NCI-H1694 (cell line): Measurements from ENCODE around the gene GABRB3.
"Not testable (repeated sequence)": the region's sequence is repeated elsewhere in the genome, so short reads cannot be mapped to it uniquely, and the experiment has no call there.

Source experiments
- DNase-seq: peaks from one replicate; lab custom pipeline; 2025; lab: John Stamatoyannopoulos, UW

GABRB3 gene

DNA sequence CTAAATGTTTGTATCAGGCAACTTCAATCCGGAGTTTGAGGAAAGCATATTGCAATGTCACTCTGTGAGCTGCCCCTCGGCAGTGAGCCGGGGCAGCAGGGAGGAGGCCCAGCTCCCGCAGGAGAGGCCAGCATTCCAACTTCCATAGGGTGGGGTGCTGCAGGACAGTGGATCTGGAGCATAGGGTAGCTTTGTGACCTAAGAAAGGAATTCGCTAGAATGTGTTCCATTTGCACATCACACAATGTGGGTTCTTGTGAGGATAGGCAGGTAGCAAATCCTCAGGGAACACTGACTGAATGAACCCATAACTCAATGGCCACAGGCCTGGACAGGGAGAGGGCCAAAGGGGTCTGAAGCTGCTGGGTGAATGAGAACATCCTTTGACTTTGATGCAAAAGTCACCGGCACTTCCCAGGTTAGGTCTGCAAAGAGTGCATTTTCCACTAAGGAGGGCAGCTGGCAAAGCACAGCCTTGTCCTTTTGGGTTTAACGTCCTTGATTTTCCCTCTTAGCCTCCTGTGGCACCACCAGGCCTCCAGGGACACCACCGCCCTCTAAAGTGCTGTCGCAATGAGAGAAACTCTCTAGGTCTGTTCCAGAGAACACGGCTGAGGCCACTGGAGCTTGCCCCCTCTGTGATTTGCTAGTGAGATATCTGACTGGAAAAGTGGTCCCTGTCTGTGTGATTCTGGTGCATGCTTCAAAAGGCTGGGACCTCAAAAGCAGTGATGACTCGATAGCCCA, 36.2 kb downstream of the GABRB3 start:
- no peak for DNase-seq

DNA sequence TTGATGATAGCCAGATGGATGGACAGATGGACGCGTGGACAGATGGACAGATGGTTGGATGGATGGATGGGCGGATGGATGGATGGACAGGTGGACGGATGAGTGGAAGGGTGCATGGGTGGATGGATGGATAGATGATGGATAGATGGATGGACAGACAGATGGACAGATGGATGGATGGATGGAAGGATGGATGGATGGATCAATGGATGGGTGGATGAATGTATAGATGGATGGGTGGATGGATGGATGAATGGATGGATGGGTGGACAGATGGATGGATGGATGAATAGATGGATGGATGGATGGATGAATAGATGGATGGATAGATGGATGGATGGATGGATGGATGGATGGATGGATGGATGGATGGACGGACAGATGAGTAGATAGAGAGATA, 40.9 kb downstream of the GABRB3 start:
- DNase-seq, result no peak

DNA sequence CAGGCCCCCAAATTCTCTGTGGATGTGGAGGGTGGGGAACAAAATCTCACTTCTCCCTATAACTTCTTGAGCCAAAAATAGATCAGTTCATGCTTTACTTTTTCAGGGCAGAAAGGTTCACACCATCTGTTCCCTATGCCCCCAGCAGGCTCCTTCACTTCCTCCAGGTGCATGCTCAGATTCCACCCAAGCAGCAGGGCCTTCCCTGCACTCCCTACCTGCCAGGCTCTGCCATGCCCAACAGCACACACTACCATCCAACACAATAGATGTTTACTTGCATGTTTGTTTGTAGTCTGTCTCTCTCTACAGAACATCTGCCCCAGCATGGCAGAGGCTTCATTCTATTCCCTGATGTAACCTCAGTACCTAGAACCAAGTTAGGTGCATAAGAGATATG, 43.3 kb downstream of the GABRB3 start:
- DNase-seq, result no peak

DNA sequence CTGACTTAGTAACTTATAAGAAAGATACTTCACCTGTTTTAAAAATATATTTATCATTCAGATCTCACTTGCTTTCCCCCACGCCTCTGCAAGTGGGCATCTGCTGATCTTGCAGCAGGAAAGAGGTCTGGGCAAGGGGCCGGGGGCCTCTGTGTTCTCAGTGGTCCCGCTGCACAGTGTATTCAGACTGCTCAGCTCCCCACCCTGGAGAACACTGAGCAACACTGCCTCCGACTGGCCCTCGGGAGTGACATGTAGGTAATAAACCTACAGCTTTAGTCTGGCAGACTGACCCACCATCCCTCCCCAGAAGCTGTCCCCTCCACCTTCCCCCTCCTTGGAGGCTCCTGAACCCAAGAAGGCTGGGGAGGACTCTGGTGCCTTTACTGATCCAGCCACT, 43.8 kb downstream of the GABRB3 start:
- DNase-seq, result no peak

DNA sequence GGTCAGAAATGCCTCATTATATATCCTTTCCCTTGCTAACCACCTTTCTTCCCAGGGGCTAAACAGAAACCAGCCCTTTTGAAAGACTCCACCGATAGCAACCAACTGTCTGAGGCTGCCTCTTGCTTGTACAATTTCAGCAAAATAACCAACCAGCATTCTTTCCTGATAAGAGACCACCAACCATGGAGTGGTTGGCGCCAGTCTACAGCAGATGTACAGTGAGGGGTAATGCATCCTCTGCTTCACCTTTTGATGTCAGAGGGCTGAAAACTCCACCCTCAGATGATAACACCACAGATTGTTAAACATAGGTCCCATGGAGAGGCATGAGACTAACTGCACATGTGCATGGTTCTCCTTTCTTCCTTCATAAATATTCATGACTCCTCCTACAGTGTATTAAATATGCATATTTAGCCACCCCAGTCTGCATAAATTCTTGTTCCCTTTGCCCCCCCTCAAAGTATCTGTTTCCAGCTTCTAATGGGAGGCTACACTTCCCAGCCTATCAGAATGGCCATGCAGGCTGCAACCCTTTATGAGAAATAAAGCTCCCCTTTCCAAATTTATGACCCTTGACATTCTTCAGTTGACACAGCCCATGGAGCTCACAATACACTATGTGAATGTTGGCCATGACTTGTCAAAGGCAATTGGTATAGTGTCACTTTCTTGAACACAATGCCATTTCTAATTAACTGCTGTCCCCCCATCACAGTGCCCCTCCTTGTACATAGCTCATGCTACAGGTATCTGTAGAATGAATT, 48.3 kb downstream of the GABRB3 start:
- DNase-seq, result no peak

DNA sequence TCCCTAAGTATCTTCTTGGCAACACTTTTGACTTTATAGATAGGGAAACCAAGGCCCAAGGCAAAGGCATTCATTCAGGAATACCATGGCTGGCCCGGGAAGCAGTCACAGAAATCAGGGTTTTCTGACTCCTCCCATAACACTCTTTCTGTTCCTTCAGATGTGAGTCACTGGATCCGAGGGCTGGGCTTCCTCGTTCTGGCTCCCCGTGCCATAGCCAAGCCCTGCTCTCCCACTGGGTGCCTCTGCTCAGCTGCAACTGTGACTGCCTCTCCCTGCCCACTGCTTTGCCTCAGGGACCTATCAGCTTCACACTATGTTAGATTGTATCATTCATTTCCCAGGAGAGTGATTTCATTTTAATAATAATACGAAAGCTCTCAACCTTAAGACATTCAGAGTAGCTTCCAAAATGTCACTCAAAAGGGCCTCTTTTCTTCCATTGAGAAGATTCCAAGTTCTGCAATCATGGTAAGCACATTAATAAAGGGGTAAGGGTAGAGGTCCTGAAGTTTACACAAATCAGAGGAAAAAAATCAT, 50.2 kb downstream of the GABRB3 start:
- DNase-seq, result no peak

DNA sequence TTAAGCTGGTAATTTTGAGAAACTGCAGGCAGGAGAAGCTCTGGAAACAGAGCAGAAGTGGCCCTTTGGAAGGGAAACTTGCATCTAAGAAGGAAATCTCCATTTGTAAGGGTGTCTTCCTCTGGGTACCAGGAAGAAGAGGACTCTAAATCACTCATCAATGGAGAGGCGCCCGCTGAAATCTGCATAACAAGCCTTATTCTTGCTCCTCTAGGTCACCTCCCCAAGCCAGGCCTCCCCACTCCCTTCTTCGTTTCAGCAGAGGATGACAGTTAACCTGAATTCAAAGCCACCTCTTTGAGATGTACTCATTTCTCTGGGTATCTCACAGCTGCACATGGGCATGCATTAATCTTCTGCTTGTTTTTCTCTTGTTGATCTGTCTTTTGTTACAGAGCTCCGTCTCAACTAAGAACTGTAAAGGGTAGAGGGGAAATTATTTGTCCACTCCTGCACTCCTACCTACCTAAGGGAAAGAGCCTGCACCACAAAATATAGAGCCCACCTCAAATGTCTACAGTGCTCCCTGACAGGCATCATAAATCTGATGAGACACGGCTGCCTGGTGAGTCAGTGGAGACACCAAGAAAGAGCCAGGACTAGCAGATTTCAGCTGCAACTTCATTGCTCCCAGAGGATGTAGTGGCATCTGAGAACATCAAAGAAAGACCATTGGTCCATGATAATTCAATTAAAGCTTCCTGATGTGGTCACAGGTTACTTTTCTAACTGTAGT, 51.5 kb downstream of the GABRB3 start:
- no peak for DNase-seq

DNA sequence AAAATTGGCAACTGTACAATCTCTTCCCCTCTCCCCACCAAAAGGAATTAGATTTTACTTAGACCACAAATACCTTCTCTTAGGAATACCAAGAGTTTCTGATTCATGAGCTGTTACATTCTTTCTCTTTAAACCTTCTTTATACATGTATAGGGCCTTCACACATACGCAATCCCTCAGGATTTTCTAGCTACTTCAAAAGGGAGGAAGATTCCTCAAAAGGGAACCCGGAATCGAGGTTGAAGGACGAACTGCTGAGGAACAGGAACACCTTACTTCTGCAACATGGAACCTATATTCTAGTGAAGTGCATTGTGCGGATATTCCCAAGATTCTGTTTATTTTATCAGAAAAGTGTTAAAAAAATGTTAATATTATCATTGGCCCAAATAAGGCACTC, 52.3 kb downstream of the GABRB3 start:
- no peak for DNase-seq

DNA sequence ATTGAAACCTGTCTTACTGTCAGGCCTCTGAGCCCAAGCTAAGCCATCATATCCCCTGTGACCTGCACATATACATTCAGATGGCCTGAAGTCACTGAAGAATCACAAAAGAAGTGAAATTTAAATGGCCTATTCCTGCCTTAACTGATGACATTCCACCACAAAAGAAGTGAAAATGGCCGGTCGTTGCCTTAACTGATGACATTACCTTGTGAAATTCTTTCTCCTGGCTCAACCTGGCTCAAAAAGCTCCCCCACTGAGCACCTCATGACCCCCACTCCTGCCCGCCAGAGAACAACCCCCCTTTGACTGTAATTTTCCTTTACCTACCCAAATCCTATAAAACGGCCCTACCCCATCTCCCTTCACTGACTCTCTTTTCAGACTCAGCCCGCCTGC, 53.0 kb downstream of the GABRB3 start:
- DNase-seq, result not testable (repeated sequence)

DNA sequence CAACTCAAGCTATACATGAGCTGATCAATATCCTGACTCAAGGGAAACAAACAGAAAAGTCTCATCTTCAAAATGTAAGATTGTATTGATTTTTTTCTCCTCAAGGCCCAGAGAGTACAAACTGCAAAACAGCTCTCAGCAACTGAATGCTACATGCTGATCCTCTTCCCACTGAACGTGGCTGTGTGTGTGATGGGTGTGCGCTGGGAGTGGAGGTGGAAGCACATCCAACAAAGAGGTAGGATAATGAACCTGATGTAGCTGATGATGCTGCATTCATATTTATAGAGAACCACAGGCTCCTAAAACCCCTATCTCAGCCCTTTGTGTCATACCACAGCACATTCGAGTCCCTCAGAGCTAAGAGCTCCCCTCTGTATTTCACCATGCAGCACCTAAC, 56.8 kb downstream of the GABRB3 start:
- DNase-seq, result no peak

DNA sequence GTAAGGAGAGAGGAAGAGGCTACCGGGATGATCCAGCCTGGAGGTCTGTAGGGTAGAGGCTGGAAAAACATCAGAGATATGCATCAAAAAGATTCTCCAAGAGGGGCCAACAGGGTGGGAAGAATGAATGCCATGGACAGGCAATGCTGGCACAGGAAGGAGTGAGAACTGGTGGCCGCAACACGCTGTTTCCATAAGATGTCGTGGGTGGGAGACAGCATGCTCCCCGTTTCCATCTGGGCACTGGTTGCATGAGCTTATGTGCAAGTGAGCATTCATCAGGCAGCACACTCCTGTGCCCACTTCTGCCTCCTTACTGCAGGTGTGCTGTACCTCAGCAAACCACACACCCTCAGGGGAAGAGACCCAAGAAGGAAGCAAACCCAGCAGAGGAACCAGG, 59.4 kb downstream of the GABRB3 start:
- no peak for DNase-seq

DNA sequence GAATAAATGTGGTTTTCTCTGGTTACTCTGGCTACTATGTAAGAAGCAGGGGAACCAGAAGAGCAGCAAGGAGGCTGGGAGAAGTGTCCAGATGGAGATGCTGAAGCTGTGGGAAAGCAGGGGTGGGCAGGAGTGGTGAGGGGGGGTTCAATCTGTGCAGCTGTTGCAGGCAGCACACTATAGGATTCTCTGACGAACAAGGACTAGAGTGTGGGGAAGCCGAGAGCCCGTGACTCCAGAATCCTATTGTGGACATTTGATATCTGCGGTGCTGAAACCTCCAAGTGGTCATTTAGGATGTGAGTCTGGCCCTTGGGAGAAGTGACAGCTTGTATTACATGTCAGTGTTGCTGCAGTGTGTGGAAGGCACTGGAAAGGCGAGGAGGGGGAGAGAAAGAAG, 60.5 kb downstream of the GABRB3 start:
- no peak for DNase-seq

DNA sequence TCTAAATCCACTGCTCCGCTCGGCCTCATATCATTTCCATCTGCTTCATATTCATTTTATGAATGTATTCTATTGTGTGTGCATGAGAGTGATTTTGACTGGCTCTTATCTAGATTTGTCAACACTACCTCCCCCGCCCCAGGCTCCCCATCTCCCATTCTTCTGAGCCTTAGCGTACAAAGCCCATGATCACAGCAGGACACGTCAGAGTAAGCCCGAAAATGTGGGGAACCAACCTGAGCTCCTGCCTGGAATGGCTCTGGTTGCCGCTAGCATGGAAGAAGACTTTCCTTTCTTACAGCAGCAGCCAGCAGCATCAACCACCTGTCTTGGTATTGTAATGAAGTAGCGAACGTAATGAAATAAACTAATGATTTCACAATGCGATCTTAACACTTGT, 61.4 kb downstream of the GABRB3 start:
- no peak for DNase-seq

DNA sequence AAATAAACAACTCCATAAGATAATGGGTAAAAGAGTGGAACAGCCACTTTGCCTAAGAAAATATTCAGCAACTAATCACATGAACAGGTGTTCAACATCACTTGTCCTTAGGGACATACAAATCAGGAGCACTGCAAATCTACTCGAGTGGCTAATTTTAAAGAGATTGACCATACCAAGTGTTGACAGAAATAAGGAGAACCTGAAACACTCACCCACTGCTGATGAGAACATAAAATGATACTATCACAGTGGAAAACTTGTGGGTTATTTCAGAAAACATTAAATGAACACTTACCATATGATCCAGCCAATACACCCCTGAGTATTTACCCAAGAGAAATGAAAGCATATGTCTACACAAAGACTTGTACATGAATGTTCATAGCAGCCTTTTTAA, 70.5 kb downstream of the GABRB3 start:
- DNase-seq, result no peak

DNA sequence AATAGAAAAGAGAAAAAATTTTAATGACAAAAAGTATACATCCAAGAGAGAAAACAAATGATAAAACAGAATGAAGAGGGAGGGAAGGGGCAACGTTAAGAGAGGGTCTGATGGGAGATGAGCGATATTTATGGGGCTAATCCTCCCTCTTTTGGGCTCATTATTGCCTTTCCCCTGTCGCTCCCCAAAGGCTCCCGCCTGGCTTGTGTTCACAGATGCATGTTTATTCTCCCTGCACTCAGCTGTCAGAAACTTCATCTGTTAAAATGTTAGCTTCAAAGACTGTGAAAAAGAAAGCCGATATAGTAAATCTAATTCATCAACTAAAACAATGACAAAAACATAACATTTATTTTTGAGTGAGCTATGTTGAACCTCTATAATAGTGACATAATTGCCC, 74.3 kb downstream of the GABRB3 start:
- DNase-seq, result peak; percentile 2

DNA sequence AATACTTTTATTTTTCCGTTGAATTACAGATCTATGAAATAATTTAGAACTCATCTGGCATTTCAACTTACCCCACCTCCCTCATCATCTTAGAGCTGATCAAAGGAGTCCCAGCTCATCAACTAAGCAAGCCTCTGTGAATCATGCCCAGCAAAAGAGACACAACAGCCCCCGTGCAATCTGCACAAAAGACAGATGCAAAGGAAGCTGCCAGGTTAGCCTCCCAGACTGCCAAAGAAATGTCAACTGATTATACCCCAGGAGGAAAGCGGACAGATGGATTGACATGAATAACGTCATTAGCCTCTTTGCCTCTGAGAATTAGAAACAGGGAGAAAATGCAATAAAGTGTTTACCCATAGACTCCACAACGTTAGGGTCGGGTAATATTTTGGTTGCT, 75.0 kb downstream of the GABRB3 start:
- peak; percentile 57 for DNase-seq

DNA sequence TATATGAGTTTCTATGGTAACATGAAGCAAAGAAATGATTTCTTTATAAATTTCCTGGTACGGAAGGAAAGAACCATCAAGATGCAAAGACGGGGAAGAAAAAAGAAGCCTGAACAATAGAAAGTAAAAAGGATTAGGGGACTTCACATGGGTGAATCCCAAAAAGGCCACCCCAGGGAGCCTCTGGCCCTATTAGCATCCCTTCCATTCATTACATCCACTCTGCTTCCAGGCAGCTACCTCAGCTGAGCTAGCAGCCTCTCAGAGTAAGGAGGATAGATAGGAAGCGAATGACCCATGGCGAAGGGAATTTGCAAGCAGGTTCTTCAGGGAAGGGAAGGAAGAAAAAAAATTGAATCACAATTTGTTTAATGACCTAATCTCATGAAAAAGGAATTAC, 81.6 kb downstream of the GABRB3 start:
- no peak for DNase-seq

DNA sequence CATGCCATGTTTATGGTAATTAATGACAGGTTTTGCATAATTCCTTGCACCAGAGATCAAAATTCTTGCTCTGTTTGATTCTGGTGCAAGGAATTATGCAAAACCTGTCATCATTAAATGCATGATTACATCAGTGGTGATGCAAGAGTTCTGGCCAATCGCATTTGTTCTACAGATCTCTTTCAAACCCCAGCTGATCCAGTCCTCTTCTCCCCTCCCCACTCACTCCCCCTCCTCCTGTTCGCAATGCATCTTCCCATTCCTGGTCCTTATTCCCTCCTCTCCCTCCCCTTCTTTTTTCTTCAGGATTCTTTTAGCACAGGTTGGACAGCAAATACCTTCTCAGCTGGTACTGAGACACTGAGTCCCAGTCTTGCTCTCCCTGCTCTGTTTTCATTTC, 82.1 kb downstream of the GABRB3 start:
- no peak for DNase-seq

DNA sequence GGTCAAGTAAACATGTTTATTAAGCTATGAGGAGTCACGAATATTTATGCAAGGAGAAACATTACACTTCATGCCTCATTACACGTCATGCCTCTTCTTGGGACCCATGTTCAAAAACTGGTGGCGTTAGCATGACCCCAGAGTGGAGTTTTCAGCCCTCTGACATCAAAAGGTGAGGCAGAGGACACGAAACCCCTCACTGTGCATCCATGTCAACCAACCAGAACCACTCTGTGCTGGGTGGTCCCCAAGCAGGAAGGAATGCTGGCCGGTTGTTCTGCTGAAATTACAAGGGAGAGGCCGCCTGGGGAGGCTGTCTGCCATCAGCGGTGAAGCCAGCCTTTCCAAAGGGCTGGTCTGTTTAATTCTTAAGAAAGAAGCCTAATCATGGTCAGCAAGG, 83.4 kb downstream of the GABRB3 start:
- DNase-seq, result no peak

DNA sequence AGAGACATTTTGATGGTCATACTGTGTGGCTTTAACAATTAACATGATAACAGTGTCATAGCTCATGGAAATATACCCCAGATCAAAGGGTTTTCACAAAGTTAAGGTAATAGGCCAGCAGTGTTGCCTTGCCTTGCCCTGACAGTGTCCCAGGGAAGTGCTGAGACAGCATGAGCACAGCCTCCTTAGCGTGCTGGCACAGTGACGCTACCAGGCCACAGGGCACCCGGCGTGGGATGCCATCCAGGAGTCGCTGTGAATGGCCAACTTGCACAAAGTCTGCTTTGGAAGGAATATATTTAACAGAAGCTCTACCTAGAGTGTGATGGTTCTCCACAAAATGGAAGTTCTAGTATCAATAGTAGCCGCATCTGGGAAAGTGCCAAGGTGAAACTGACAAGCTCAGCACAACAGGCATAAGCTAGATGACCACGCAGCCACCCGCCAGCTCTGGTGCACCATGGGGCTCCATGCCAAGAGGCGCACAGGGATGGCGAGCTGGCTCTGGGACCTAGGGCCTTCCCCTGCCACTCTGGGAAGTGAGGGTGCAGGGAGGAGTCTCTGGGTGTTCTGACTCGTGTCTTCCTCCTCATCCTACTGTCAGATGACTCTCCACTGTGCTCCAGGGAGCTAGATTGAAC, 86.2 kb downstream of the GABRB3 start:
- no peak for DNase-seq

DNA sequence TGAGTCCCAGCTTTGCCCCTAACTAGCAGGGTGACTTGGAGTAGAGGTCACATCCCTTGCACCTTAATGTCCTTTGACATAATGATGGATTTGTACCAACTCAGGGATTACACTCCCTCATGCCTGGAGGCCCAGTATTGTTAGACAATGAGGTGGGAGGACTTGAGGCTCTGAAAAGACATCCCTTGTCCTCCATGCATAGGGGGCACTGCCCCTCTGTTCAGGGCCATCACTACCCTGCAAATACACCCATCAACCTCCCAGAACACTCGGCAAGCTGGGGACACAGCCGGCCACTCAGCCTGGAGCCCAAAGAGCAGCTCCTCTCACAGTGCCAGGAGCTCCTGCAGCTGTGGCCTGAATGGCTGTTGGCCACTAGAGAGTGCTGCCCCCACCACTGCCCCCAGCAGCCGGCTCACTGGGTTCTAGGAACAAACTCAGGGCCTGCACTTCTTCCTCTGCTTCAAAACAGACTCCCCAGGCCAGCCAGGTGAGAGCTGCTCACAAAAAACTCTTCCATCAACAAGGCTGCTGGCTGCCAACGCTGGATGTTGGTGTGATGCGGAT, 90.2 kb downstream of the GABRB3 start:
- no peak for DNase-seq

DNA sequence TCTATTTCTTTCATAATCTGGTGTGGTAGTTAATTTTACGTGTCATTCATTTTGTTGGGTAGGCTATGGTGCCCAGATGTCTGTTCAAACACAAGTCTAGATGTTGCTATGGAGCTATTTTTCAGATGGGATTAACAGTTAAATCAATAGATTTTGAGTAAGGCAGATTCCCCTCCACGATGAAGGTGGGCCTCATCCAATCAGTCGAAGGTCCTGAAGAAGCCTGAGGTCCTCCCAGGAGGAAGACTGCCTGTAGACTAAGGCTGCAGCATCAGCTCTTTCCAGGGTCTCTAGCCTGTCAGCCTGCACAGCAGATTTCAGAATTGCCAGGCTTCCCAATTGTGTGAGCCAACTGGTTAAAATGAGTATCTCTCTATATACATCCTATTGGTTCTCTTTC, 92.9 kb downstream of the GABRB3 start:
- no peak for DNase-seq
